ENCODE data around the gene GARIN5B. TPM values are rescaled to one million over a fixed set of nuclear protein-coding genes. Genes with fewer than 3 reads are reported as not detected.

GARIN5B gene
- total and polyA plus RNA-seq, 4 donors: 0.09 TPM; not detected in 3

GRCh38 chr19:55362174-55362989 is 678 bp downstream of the GARIN5B start:
- no peaks in the 10 kb centered on the region for H3K36me3 ChIP-seq (ENCODE audit: control insufficient read depth in 4 of 4, insufficient read depth in 4 of 4, low read length in 4 of 4)
- H3K9ac ChIP-seq (ENCODE audit: insufficient read depth in 1 of 2, low read length in 2 of 2): no peak overlapping the region
- no peak overlapping the region for H3K27ac ChIP-seq (ENCODE audit: low read depth in 1 of 2, low read length in 1 of 2)
- ATAC-seq (ENCODE audit: insufficient read depth, low FRiP score) (no peak), DNase-seq (no peak)
- no peaks in the 10 kb centered on the region for H3K9me3 ChIP-seq (ENCODE audit: control insufficient read depth in 4 of 4, insufficient read depth in 3 of 4, low read length in 3 of 4)
- H3K27me3 ChIP-seq (ENCODE audit: control insufficient read depth in 3 of 3, insufficient read depth in 3 of 3, low read length in 2 of 3): no peaks in the 10 kb centered on the region
- TF ChIP-seq, protein P1, sequence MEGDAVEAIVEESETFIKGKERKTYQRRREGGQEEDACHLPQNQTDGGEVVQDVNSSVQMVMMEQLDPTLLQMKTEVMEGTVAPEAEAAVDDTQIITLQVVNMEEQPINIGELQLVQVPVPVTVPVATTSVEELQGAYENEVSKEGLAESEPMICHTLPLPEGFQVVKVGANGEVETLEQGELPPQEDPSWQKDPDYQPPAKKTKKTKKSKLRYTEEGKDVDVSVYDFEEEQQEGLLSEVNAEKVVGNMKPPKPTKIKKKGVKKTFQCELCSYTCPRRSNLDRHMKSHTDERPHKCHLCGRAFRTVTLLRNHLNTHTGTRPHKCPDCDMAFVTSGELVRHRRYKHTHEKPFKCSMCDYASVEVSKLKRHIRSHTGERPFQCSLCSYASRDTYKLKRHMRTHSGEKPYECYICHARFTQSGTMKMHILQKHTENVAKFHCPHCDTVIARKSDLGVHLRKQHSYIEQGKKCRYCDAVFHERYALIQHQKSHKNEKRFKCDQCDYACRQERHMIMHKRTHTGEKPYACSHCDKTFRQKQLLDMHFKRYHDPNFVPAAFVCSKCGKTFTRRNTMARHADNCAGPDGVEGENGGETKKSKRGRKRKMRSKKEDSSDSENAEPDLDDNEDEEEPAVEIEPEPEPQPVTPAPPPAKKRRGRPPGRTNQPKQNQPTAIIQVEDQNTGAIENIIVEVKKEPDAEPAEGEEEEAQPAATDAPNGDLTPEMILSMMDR (IDR thresholded peaks at IDR 0.05; ENCODE audit: control extremely low read depth, extremely low read depth): no peak
- H3K4me1 ChIP-seq (ENCODE audit: control insufficient read depth in 5 of 5, insufficient read depth in 5 of 5, low read length in 5 of 5): peaks cover 0 to 2% (median 0%) of the 10 kb centered on the region in 5 donors
- 69 to 79% methylated on average over 35 to 38 of the region's 38 CpGs for WGBS, 2 donors
- H3K4me3 ChIP-seq: no peak overlapping the region

DNA sequence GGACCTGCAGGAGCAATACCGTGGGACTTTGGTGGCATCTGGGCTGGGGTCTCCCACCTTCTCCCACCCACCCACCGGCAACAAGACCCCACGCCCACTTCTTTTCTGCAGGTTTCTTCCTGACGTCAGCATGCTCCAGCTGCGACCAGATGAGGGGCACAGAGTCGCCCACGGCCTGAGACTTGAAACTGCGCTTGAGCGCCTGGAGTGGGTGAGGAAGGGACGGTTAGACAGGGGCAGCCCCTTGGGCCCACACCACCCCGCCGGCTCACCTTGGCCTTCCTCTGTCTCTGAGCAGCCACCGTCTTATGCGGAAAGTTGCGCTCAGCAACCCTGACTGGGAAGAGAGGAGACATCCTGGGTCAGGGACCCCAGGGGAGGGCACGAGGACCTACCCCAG is 2.2 kb downstream of the GARIN5B start:
- Histone ChIP-seq H3K27ac (ENCODE audit: low read depth in 1 of 2, low read length in 1 of 2) (no peak overlapping the region), H3K36me3 (ENCODE audit: control insufficient read depth in 4 of 4, insufficient read depth in 4 of 4, low read length in 4 of 4) (no peaks in the 10 kb centered on the region), H3K9ac (ENCODE audit: insufficient read depth in 1 of 2, low read length in 2 of 2) (no peak overlapping the region), H3K27me3 (ENCODE audit: control insufficient read depth in 3 of 3, insufficient read depth in 3 of 3, low read length in 2 of 3) (peaks cover 0 to 12% (median 0%) of the 10 kb centered on the region in 3 donors), H3K9me3 (ENCODE audit: control insufficient read depth in 4 of 4, insufficient read depth in 3 of 4, low read length in 3 of 4) (no peaks in the 10 kb centered on the region), H3K4me3 (no peak overlapping the region), H3K4me1 (ENCODE audit: control insufficient read depth in 5 of 5, insufficient read depth in 5 of 5, low read length in 5 of 5) (peaks cover 0 to 2% (median 0%) of the 10 kb centered on the region in 5 donors)
- no peak for ATAC-seq (ENCODE audit: insufficient read depth, low FRiP score)
- TF ChIP-seq, protein P1 (IDR thresholded peaks at IDR 0.05; ENCODE audit: control extremely low read depth, extremely low read depth): no peak
- WGBS, 2 donors: 89 to 95% methylated on average over 16 of the region's 16 CpGs
- no peak for DNase-seq

GRCh38 chr19:55358943-55359908 is 3.8 kb downstream of the GARIN5B start:
- ATAC-seq (ENCODE audit: insufficient read depth, low FRiP score) (no peak), DNase-seq (no peak)
- peaks cover 0 to 16% (median 4%) of the 10 kb centered on the region in 3 donors for H3K27me3 ChIP-seq (ENCODE audit: control insufficient read depth in 3 of 3, insufficient read depth in 3 of 3, low read length in 2 of 3)
- H3K9ac ChIP-seq (ENCODE audit: insufficient read depth in 1 of 2, low read length in 2 of 2): no peak overlapping the region
- TF ChIP-seq, protein P1 (IDR thresholded peaks at IDR 0.05; ENCODE audit: control extremely low read depth, extremely low read depth): no peak
- no peaks in the 10 kb centered on the region for H3K9me3 ChIP-seq (ENCODE audit: control insufficient read depth in 4 of 4, insufficient read depth in 3 of 4, low read length in 3 of 4)
- H3K36me3 ChIP-seq (ENCODE audit: control insufficient read depth in 4 of 4, insufficient read depth in 4 of 4, low read length in 4 of 4): no peaks in the 10 kb centered on the region
- peaks cover 0 to 2% (median 0%) of the 10 kb centered on the region in 5 donors for H3K4me1 ChIP-seq (ENCODE audit: control insufficient read depth in 5 of 5, insufficient read depth in 5 of 5, low read length in 5 of 5)
- H3K27ac ChIP-seq (ENCODE audit: low read depth in 1 of 2, low read length in 1 of 2): no peak overlapping the region
- no peak overlapping the region for H3K4me3 ChIP-seq
- WGBS, 2 donors: 70 to 83% methylated on average over 32 of the region's 32 CpGs

Measured in lung (tissue), 12 donors.